HG03066 (cell line): ENCODE data around the gene SRRM2.

Experiments used
- ATAC-seq: cut with Tn5 transposase; IDR thresholded peaks from one replicate; pipeline ENCODE4 v1.9.1; 2021; ENCODE audit warnings: low read depth; ENCODE audit not compliant: unreplicated experiment

Gene SRRM2

DNA sequence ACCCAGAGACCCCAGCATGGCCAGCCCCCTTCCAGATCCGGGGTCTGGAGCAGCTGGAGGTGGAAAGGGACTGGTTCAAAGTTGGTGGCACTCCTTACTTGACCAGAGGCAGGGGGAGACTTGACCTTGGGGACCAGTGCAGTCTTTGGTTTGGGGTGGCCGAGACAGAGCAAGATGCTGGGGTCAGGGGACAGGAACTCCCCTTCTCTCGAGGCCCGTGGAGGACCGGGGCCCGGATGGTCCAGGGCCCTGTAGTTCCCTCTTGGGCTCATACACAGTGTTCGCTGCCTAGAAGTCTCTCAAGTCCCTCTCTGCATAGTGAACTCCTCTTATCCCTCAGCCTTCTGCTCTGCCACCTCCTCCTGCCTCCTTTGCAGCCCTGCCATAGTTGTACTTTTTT, 35.5 kb downstream of the SRRM2 start:
- no peak for ATAC-seq

DNA sequence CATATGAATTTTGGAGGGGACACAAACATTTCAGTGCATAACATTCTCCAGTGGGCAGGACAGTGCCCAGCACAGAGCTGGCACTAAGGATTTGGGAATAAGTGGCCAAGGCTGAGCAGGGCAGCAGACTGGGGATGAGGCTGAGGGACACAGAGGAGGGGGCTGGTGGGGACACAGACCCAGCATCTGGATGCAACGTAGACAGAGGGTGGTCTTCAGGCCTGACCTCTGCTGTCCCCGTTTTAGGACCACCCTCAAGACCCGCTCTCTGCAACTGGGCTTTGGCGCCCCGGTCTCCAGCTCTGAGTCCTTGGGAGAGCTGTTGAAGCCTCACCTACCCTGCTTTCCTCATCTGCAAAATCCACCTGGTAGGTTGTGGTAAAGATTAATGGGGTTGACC, 38.2 kb downstream of the SRRM2 start:
- no peak for ATAC-seq

- ATAC-seq = no peak
These were observed 38.7 kb downstream of the SRRM2 start for GRCh38 chr16:2791174-2791573.

DNA sequence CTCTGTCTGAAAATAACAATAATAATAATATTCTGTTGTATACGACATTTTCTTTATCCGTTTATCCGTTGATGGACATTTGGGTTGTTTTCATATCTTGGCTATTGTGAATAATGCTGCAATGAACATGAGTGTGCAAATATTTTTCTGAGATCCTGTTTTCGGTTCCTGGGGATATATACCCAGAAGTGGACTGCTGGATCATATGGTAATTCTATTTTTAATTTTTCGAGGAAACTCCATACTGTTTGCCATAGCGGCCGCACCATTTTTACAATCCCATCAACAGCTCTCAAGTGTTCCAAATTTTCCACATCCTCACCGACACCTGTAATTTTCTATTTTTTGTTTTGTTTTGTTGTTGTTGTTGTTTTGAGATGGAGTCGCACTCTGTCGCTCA, 40.5 kb downstream of the SRRM2 start:
- no peak for ATAC-seq

GRCh38 chr16:2795395-2796143, 43.1 kb downstream of the SRRM2 start:
- no peak for ATAC-seq

- ATAC-seq = no peak
These were observed 46.3 kb downstream of the SRRM2 start for GRCh38 chr16:2798723-2799204.

DNA sequence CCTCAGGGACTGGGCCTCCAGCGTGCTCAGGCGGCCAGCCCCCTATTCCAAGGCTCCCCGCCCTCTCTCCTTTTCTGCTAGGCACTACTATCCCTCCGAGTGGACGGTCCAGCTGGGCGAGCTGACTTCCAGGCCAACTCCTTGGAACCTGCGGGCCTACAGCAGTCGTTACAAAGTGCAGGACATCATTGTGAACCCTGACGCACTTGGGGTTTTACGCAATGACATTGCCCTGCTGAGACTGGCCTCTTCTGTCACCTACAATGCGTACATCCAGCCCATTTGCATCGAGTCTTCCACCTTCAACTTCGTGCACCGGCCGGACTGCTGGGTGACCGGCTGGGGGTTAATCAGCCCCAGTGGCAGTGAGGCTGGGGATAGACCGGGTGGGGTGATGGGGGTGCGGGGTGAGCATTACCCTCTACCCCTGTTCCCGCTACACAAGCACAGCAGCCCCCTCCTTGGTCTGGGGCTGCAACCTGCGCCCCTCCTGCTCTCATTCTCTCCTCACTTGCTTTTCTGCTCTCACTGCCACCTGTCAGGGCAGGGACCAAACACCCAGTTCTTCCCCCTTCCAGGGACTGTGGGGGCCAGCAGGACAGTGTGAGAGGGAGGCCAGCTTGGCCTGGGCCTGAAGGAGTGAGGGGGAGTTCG, 46.9 kb downstream of the SRRM2 start:
- ATAC-seq = no peak

GRCh38 chr16:2799859-2800226, 47.4 kb downstream of the SRRM2 start:
- no peak for ATAC-seq

GRCh38 chr16:2803545-2804195, 51.2 kb downstream of the SRRM2 start:
- ATAC-seq = no peak

GRCh38 chr16:2804728-2805127, 52.3 kb downstream of the SRRM2 start:
- ATAC-seq = no peak

DNA sequence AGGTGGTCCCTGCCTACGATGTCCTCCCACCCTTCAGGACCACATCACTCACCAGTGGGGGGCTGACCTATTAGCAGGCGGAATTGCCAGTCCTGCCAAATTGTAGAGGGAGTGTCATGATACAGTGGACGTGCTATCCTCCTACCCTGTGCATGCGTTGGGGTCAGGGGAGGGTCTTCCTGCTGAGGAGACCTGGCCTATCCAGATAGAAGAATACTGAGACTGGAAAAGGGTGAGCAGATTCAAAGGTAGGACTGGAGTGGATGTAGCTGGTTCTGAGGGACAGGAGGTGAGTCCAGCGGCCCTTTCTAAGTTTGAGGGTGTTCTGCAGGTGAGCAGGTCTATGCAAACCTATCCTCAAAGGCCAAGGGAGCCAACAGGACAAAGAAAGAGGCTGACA, 53.8 kb downstream of the SRRM2 start:
- ATAC-seq = no peak

DNA sequence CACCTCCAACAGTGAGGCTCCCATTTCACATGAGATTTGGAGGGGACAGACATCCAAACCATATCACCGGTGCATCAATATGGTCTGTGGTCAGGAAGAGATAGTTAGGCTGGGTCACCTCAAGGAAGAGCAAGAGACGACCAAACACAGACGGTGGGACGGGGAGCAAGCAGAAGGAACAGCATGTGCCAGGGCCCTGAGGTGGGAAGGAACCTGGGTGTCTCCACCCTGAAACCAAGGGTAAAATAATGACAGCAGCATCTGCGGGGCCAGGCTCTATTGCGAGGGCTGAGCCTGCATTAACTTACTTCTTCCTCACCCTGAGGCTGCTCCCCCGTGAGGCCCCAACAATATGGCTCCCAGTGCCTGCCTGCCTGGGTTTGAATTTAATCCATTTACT, 55.7 kb downstream of the SRRM2 start:
- ATAC-seq = no peak

GRCh38 chr16:2809149-2809760, 56.8 kb downstream of the SRRM2 start:
- ATAC-seq = no peak

DNA sequence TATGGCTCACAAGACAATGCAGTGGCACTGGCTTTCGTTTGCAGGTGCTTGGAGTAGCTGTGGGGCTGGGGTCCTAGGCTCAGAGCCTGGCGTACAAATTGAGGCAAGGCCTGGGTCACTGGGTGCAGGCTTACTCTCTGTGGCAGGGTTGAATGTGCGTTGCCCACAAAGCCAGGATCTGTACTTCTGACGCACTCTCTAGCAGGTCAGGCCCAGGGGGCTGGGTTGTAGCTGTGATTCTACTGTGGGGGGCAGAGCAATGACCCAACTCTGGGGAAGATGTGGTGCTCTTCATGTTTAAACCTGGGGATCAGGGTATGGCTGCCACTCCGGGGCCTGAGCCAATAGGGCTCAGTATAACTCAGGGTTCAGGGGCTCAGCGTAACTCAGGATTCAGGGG, 58.2 kb downstream of the SRRM2 start:
- ATAC-seq = no peak

DNA sequence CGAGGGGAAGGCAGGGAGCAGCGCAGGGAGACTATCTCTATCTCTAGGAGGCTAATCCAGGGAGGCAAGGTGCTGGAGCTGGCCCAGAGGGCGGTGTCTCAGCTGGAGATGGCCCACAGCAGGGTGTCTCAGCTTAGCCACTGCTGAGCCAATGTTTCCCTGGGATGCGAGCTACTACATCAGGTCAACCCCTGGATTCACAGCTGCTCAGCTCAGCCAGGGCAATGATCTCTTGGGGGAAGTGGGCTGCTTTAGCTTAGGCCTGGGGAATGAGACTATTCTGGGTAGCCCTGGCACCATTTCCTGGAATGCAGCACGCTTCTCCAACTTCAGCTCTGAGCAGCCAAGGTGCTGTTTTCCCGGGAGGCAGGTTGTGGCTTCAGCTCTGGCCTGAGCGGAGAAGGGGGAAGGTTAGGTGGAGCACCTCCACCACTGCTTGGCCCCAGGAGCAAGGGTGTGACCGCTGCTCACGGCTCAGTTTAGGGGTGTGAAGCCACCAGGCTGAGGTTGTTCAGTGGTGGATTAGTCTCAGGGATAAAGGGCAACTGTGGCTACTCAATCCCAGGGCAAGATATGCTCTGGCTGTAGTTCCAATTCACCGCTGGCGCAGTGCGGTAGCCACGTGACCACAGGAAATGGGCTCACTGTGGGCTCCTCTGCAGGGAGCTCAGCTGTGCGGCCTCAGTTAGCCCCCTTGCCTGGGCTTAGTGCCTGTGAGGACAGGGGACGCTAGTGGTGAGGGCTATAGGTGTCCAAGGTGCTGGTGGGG, 59.4 kb downstream of the SRRM2 start:
- ATAC-seq = no peak

DNA sequence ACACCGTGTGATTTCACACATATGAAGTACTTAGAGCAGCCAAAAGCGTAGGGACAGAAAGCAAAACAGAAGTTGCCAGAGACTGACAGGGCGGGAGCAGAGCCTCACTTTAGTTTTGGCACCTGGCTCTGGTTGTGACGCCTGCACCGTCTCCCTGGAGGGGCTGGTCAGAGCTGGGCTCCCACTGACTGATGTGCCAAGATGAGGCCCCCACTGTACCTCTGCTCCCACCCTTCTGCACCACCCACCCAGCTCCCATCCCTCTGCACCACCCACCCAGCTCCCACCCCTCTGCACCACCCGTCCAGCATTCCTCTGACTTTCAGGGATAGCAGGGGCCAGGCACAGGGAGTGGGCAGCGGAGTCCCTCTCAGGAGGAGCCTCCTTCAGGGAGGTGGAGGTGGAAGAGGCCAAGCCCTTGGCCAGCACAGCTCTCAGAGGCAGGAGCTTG, 61.4 kb downstream of the SRRM2 start:
- ATAC-seq = no peak

- no peak for ATAC-seq
These were observed 62.3 kb downstream of the SRRM2 start for GRCh38 chr16:2814551-2815298.

- ATAC-seq = no peak
These were observed 62.9 kb downstream of the SRRM2 start for GRCh38 chr16:2815299-2815771.

GRCh38 chr16:2816751-2817339, 64.4 kb downstream of the SRRM2 start, which contains the start of gene PRSS21:
Gene PRSS21 (plus strand): TSS chr16:2817237. CDS start chr16:2817269, 32 bp downstream.
- ATAC-seq = no peak
